Measurements from ENCODE around the gene PCYT1B. TPM values are rescaled to one million over a fixed set of nuclear protein-coding genes. Genes with fewer than 3 reads are reported as not detected.

The PCYT1B gene
- total RNA-seq, 1 donor from 2014 or later = 26.1 TPM

DNA sequence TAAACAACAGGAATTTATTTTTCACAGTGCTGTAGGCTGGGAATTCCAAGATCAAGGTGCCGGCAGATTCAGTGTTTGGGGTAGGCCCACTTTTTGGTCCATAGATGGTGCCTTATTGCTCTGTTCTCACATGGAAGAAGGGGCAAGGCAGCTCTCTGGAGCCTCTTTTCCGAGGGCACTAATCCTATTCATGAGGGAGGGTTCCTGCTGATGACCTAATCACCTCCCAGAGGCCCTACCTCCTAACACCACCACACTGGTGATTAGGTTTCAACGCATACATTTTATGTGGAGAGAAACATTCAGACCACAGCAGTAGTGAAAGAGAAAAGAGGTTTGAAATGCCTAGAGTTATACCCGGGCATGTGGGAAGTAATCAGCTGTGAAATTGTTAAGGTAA is 45.2 kb upstream of the PCYT1B start:
- DNase-seq (ENCODE audit: low spot score) = no peak
- TF ChIP-seq, protein P1, sequence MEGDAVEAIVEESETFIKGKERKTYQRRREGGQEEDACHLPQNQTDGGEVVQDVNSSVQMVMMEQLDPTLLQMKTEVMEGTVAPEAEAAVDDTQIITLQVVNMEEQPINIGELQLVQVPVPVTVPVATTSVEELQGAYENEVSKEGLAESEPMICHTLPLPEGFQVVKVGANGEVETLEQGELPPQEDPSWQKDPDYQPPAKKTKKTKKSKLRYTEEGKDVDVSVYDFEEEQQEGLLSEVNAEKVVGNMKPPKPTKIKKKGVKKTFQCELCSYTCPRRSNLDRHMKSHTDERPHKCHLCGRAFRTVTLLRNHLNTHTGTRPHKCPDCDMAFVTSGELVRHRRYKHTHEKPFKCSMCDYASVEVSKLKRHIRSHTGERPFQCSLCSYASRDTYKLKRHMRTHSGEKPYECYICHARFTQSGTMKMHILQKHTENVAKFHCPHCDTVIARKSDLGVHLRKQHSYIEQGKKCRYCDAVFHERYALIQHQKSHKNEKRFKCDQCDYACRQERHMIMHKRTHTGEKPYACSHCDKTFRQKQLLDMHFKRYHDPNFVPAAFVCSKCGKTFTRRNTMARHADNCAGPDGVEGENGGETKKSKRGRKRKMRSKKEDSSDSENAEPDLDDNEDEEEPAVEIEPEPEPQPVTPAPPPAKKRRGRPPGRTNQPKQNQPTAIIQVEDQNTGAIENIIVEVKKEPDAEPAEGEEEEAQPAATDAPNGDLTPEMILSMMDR (IDR thresholded peaks at IDR 0.05; ENCODE audit: unreplicated experiment) = no peak
- Mint-ChIP-seq H3K36me3 (ENCODE audit: low read depth, unreplicated experiment) (no peaks in the 10 kb centered on the region), H3K4me3 (ENCODE audit: unreplicated experiment) (no peak overlapping the region), H3K27me3 (ENCODE audit: unreplicated experiment) (peaks cover 2% of the 10 kb centered on the region), H3K9me3 (ENCODE audit: unreplicated experiment) (no peaks in the 10 kb centered on the region), H3K4me1 (ENCODE audit: unreplicated experiment) (no peaks in the 10 kb centered on the region), H3K27ac (ENCODE audit: unreplicated experiment) (no peak overlapping the region)

DNA sequence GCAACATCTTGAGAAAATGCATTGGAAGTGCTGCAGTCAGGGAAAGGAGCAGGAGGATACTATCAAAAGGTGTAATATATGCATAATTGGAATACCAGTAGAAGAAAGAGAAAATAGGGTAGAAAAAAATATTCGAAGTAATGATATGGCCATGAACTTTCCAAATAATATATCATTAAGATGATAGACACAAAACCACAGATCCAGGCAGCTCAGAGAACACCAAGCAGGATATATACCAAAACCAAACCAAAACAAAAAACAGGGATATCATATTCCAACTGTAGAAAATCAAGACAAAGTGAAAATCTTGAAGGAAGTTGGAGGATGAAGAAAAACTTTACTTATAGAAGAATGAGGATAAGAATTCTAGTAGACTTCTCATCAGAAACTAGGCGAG is 36.9 kb upstream of the PCYT1B start:
- no peak for DNase-seq (ENCODE audit: low spot score)
- Mint-ChIP-seq H3K4me3 (ENCODE audit: unreplicated experiment) (no peak overlapping the region), H3K9me3 (ENCODE audit: unreplicated experiment) (no peaks in the 10 kb centered on the region), H3K4me1 (ENCODE audit: unreplicated experiment) (no peaks in the 10 kb centered on the region), H3K27ac (ENCODE audit: unreplicated experiment) (no peak overlapping the region), H3K27me3 (ENCODE audit: unreplicated experiment) (no peaks in the 10 kb centered on the region), H3K36me3 (ENCODE audit: low read depth, unreplicated experiment) (no peaks in the 10 kb centered on the region)
- TF ChIP-seq, protein P1 (IDR thresholded peaks at IDR 0.05; ENCODE audit: unreplicated experiment) = no peak

DNA sequence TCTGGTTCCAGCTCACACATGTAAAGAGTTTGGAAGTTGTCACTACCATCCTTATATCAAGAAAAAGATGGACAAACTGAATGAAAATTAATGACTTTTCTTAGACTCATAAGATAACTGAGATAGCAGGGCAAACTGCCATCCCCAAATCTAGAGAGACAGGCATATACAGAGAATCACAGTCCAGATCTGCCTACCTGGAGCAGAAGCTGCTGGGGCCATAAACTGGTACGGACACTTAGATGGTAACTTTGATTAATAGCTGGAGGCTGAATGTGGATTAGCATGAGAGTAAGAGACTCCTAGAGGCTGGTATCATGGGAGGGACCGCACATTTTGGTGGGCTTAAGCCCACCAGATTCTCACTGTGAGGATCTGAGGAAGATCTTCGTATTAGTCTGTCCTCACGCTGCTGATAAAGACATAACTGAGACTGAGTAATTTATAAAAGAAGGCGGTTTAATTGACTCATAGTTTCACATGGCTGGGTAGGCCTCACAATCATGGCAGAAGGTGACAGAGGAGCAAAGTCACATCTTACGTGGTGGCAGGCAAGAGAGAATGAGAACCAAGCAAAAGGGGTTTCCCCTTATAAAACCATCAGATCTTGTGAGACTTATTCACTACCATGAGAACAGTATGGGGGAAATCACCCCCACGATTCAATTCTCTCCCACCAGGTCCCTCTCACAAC is 35.7 kb upstream of the PCYT1B start:
- Mint-ChIP-seq H3K4me3 (ENCODE audit: unreplicated experiment) (no peak overlapping the region), H3K27ac (ENCODE audit: unreplicated experiment) (no peak overlapping the region), H3K9me3 (ENCODE audit: unreplicated experiment) (no peaks in the 10 kb centered on the region), H3K4me1 (ENCODE audit: unreplicated experiment) (no peaks in the 10 kb centered on the region), H3K36me3 (ENCODE audit: low read depth, unreplicated experiment) (no peaks in the 10 kb centered on the region), H3K27me3 (ENCODE audit: unreplicated experiment) (no peaks in the 10 kb centered on the region)
- no peak for DNase-seq (ENCODE audit: low spot score)
- TF ChIP-seq, protein P1 (IDR thresholded peaks at IDR 0.05; ENCODE audit: unreplicated experiment) = no peak

DNA sequence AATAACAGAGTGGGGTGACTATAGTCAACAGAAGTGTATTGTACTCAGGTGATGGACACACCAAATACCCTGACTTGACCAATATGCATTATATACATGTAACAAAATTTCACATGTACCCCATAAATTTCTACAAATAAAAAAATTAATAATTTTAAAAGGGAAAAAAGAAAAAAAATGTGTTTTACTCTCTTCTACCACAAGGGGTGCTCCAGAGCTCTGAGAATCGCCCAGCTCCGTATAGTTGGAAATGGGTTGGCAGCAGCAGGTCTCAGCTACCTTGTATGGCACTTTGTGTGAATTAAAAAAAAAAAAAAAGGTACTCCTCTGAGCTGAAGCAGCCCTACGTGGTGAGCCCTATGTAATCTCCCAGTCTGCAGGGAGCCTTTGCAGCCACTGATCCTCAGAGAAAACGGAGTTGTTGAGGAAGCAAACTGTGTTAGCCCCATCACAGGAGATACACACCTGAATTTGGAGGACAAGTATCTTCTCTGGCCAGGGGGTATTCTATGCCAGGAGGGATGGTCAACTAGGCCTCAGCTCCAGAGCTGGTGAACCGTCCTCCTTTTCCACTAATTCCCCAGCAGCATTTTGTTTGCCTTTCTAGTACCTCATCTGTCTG is 29.4 kb upstream of the PCYT1B start:
- no peak for DNase-seq (ENCODE audit: low spot score)
- TF ChIP-seq, protein P1 (IDR thresholded peaks at IDR 0.05; ENCODE audit: unreplicated experiment) = peak; percentile 58
- no peaks in the 10 kb centered on the region for H3K36me3 Mint-ChIP-seq (ENCODE audit: low read depth, unreplicated experiment)
- H3K27me3 Mint-ChIP-seq (ENCODE audit: unreplicated experiment) = peaks cover 3% of the 10 kb centered on the region
- H3K27ac Mint-ChIP-seq (ENCODE audit: unreplicated experiment) = no peak overlapping the region
- no peaks in the 10 kb centered on the region for H3K9me3 Mint-ChIP-seq (ENCODE audit: unreplicated experiment)
- H3K4me1 Mint-ChIP-seq (ENCODE audit: unreplicated experiment) = no peaks in the 10 kb centered on the region
- H3K4me3 Mint-ChIP-seq (ENCODE audit: unreplicated experiment) = no peak overlapping the region

DNA sequence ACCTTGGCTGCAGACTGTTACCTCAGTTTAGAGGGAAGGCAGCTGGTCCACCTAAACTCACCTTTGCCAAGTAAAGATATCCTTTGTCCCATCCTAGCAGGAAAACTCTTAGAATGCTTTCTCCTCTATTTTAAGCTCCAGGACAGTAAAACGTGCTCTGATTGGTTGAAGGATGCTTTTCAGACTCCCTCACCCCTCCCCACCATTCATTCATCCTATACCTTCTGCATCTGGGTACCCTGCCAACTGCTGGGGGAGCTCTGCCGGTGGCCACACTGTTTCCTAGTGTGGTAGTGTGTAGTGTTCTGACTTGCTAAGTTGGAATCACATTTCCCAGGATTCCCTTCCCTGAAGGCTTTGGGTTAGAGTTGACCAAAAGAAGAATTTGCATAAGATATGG is 26.3 kb upstream of the PCYT1B start:
- Mint-ChIP-seq H3K9me3 (ENCODE audit: unreplicated experiment) (no peaks in the 10 kb centered on the region), H3K36me3 (ENCODE audit: low read depth, unreplicated experiment) (no peaks in the 10 kb centered on the region), H3K27me3 (ENCODE audit: unreplicated experiment) (peaks cover 3% of the 10 kb centered on the region), H3K4me1 (ENCODE audit: unreplicated experiment) (no peaks in the 10 kb centered on the region), H3K4me3 (ENCODE audit: unreplicated experiment) (no peak overlapping the region), H3K27ac (ENCODE audit: unreplicated experiment) (no peak overlapping the region)
- DNase-seq (ENCODE audit: low spot score) = no peak
- TF ChIP-seq, protein P1 (IDR thresholded peaks at IDR 0.05; ENCODE audit: unreplicated experiment) = no peak
